Activated CD4-positive, alpha-beta T cell treated with anti-CD3 and anti-CD28 coated beads for 36 hours (primary cell): ENCODE measurements around the gene JAK1. TPM values are rescaled to one million over a fixed set of nuclear protein-coding genes. Genes with fewer than 3 reads are reported as not detected.

ENCODE experiments used
- ATAC-seq: fragments of 200-7000 bp; cut with Tn5 transposase; one replicate; pipeline ENCODE4 v1.10.0; 2021; ENCODE audit warnings: mild to moderate bottlenecking, moderate library complexity
- CTCF ChIA-PET: fragments of 350-600 bp; sonication (Branson Sonifier 250); formaldehyde crosslinking; loops from one replicate; lab custom pipeline; 2021; ENCODE audit warnings: antibody characterized with exemption; lab: Charles Lee
- POLR2A ChIA-PET: fragments of 350-600 bp; sonication (Branson Sonifier 250); formaldehyde crosslinking; loops from one replicate; lab custom pipeline; 2021; ENCODE audit warnings: antibody characterized with exemption, inconsistent platforms; lab: Charles Lee
- DNase-seq: peaks from one replicate; pipeline ENCODE4 v3.0.0-alpha.2; 2020
- H3K27ac Mint-ChIP-seq: one replicate; pipeline ENCODE4 v1.8.0; 2021; ENCODE audit warnings: mixed read lengths
- H3K27me3 Mint-ChIP-seq: one replicate; pipeline ENCODE4 v1.8.0; 2021; ENCODE audit warnings: mixed read lengths
- H3K36me3 Mint-ChIP-seq: one replicate; pipeline ENCODE4 v1.8.0; 2021; ENCODE audit warnings: low read depth, mixed read lengths
- H3K4me1 Mint-ChIP-seq: one replicate; pipeline ENCODE4 v1.8.0; 2021; ENCODE audit warnings: mixed read lengths
- H3K4me3 Mint-ChIP-seq: one replicate; pipeline ENCODE4 v1.8.0; 2021; ENCODE audit warnings: mild to moderate bottlenecking, moderate library complexity, mixed read lengths
- H3K9me3 Mint-ChIP-seq: one replicate; pipeline ENCODE4 v1.8.0; 2021; ENCODE audit warnings: low read depth, mixed read lengths
- intact Hi-C, 2 experiments: fragments of 100-400 bp; cut with DNase I in 1 of 2; cut with micrococcal nuclease in 1 of 2; formaldehyde crosslinking; loops; one replicate each; pipeline versions ENCODE4 v1.14.2 to v1.15.1; 2022 to 2024; cut with DNase I, micrococcal nuclease
- total RNA-seq, 2 experiments: library from RNA; stranded (reverse); gene quantifications; one replicate each; pipeline ENCODE4 v1.2.3, GENCODE V29; 2021

The JAK1 gene
- total RNA-seq, 2 experiments from 2014 or later: 100 to 114 TPM

DNA sequence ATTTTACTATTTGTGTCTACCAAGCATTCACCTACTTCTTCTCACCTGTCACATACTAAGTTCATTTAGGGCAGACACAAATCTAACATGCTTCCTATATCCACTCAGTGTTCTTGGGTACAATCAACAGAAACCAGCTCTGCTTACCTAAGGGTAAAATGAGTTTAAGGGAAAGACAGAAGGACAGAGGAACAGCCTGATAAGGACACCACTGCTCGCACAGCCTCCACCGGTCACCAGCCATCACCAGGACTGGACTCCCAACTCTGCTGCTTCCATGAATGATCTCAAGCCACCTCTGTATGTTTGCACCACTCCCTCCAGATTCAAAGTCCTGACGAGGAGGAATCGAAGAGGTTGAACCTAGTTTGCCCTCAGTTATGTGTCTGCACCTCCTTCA, 72.4 kb downstream of the JAK1 start:
- no peaks in the 10 kb centered on the region for H3K9me3 Mint-ChIP-seq
- H3K36me3 Mint-ChIP-seq: peaks cover 5% of the 10 kb centered on the region
- CTCF ChIA-PET: interaction anchor here (0.9 to 2.0 kb wide), 5 partner anchors 10 to 117 kb away, joined by 3 to 7 read pairs (median 4); no protein-coding TSS in a partner anchor
- H3K27me3 Mint-ChIP-seq: no peaks in the 10 kb centered on the region
- POLR2A ChIA-PET: interaction anchor here (0.6 to 1.2 kb wide), 4 partner anchors 9 to 35 kb away, joined by 3 read pairs; no protein-coding TSS in a partner anchor
- H3K4me3 Mint-ChIP-seq: no peak overlapping the region
- no peak overlapping the region for H3K27ac Mint-ChIP-seq
- peaks cover 95% of the 10 kb centered on the region for H3K4me1 Mint-ChIP-seq
- no peak for DNase-seq
- ATAC-seq: no peak
- intact Hi-C loops: loop anchor here in 1 of 2 experiments (2.0 kb wide), 1 partner anchor 29 kb away; no protein-coding TSS in a partner anchor

DNA sequence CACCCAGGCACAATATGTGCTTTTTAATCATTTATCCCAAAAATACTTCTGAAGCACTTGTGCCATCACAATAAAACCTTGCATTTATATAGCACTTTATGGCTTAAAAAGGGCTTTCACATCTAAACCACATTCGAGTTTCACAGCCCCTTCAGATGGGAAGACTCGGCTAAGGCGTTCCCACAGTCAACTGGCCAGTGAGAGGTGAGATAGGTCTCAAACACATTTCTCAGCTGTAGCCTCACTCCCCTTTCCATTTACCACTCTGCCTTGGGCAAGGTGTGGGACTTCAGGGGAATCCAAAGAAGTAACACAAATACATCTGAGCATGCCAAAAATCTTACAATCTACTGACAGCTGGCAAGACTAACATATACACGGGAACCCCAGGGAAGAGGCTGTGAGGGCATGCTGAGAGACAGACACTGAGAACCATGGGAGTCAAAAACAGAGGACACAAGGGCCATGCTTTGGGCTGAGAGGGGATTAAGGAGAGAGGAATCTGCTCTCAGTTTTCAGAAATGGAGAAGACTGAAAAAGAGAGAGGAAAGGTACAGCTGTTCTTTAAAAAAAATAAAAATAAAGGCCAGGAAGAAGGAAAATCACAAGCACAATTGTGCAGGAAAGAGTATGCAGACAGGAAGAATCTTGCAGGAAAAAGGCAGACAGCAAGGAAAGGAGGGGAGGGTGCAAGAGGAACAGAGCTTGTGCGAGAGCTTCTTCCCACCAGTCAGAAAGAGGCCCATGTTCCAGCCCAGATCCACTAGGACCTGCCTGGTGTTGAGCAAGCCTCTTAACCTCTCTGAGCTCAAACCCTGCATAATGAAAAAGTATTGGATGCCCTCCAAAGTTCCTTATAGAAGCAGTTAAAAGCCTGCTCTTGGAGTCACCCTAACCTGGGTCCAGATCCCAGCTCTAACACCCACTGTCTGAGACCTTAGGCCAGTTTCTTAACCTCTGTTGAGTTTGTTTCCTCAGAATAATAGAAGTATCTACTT, 73.5 kb downstream of the JAK1 start:
- Mint-ChIP-seq H3K9me3 (no peaks in the 10 kb centered on the region), H3K36me3 (peaks cover 5% of the 10 kb centered on the region), H3K4me1 (peaks cover 92% of the 10 kb centered on the region), H3K4me3 (no peak overlapping the region), H3K27ac (no peak overlapping the region), H3K27me3 (no peaks in the 10 kb centered on the region)
- ATAC-seq: no peak
- intact Hi-C loops: no loop called here
- no peak for DNase-seq
- ChIA-PET POLR2A (interaction anchor here (0.6 to 1.2 kb wide), 3 partner anchors 10 to 265 kb away, joined by 3 read pairs; no protein-coding TSS in a partner anchor), CTCF (interaction anchor here (0.9 to 2.0 kb wide), 5 partner anchors 12 to 182 kb away, joined by 3 to 7 read pairs (median 4); no protein-coding TSS in a partner anchor)

DNA sequence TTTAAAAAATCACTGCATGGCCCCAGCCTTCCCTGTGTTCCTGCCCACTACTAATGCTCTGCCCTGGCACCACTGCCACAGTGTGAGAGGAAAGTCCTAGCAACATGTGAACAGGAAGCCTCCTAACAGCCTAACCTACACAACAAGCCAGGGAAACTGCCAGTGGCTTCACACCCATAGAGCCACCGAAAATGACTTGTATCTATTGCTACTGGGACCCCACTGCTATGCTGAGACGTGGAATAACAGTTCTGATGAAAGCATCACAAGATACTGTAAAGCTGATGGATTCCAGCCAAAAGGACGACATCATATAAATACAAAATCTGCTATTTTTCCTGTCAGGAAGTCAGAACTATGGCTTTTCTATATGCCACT, 74.9 kb downstream of the JAK1 start:
- no peaks in the 10 kb centered on the region for H3K9me3 Mint-ChIP-seq
- H3K36me3 Mint-ChIP-seq: peaks cover 1% of the 10 kb centered on the region
- H3K27me3 Mint-ChIP-seq: no peaks in the 10 kb centered on the region
- intact Hi-C loops: no loop called here
- no peak for DNase-seq
- H3K4me3 Mint-ChIP-seq: no peak overlapping the region
- ATAC-seq: peak; percentile 43
- ChIA-PET POLR2A (no interaction called here), CTCF (no interaction called here)
- peaks cover 92% of the 10 kb centered on the region for H3K4me1 Mint-ChIP-seq
- peak overlapping the region; percentile 9 for H3K27ac Mint-ChIP-seq

DNA sequence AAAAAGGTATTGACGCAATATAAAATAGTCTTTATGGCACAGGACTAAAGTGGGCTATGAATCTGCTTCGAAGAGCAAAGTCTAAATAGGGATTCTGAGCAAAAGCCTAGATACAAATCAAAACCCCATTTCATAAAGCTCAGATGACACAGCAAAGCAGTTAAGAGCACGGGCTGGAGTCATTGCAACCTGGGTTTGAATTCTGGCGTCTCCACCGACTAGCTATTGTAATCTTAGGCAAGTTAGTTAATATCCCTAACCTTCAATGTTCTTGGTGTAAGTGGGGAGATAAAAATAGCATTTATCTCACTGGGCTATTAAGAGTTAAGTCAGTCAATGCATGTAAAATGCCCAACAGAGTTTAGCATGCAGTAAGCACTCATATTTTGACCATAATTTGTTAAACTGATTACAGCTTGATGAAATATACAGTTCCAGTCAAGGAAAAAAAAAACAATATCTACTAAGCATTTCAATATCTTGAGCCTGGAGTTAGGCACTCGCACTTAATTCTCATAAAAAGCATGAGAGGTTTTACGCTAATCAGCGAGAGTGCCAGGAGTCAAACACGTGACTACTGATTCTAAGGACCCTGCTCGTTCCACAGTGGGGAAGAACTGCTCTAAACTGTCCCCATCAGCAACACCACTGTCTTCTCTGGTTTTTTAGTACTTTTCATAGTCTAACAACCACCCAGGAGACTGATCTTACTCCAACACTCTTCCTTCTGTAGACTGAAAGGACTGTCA, 75.5 kb downstream of the JAK1 start:
- intact Hi-C loops: no loop called here
- H3K9me3 Mint-ChIP-seq: no peaks in the 10 kb centered on the region
- ChIA-PET POLR2A (no interaction called here), CTCF (interaction anchor here (0.6 kb wide), 1 partner anchor 44 kb away, joined by 3 read pairs; no protein-coding TSS in a partner anchor)
- no peak overlapping the region for H3K4me3 Mint-ChIP-seq
- DNase-seq (no peak), ATAC-seq (no peak)
- peak overlapping the region; percentile 29 for H3K27ac Mint-ChIP-seq
- peaks cover under 1% of the 10 kb centered on the region for H3K36me3 Mint-ChIP-seq
- peaks cover 90% of the 10 kb centered on the region for H3K4me1 Mint-ChIP-seq
- H3K27me3 Mint-ChIP-seq: no peaks in the 10 kb centered on the region

DNA sequence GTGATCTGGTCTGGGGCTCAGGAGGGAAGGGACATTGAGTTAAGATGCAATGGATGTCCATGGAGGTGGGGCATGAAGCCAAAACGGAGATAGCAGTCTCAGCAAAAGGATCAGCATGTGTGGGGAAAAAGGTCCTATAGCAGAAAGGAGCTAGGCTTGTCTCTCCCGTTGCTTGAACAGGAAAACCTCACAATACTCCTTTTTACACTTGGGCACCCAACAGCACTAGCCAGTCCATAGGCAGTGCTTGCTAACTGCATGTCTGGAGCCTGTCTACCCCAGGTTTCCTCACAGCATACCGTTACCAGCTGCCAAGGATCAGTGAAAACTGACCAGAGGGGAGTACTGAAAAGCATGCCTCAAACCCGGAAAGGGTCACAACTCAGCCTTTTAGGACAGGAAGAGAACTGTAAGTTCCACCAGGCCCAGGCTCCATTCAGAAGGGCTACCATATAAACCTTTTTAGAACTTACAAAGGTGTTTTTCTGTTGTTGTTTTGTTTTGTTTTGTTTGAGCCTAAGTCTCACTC, 78.6 kb downstream of the JAK1 start:
- ChIA-PET CTCF (interaction anchor here (0.5 to 1.5 kb wide), 2 partner anchors 8 to 231 kb away, joined by 3 to 4 read pairs; no protein-coding TSS in a partner anchor), POLR2A (interaction anchor here (1.0 kb wide), 1 partner anchor 36 kb away, joined by 4 read pairs; no protein-coding TSS in a partner anchor)
- DNase-seq: no peak
- no peak for ATAC-seq
- peaks cover 23% of the 10 kb centered on the region for H3K36me3 Mint-ChIP-seq
- peaks cover 77% of the 10 kb centered on the region for H3K4me1 Mint-ChIP-seq
- H3K27ac Mint-ChIP-seq: peak overlapping the region; percentile 19
- intact Hi-C loops: no loop called here
- no peaks in the 10 kb centered on the region for H3K27me3 Mint-ChIP-seq
- H3K9me3 Mint-ChIP-seq: no peaks in the 10 kb centered on the region
- H3K4me3 Mint-ChIP-seq: no peak overlapping the region

DNA sequence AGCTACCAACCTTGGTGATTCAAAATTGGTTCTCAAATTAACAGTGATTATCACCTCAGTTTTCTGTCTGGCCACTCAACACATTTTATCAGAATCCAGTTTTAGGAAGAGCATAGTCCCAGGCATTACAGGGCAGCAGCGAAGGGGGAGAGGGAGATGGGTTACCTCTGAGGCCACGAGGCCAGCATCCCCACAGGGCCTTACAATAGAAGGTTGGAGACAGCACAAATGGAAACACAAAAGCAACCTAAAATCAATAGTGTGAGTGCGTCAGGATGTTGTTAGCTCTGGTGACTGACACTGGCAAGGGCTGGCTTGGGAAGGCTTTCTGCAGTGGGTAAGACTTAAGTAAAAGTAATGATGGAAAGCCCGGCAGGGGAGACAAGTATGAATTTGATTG, 79.5 kb downstream of the JAK1 start:
- POLR2A ChIA-PET: interaction anchor here (0.6 to 1.0 kb wide), 2 partner anchors 37 to 75 kb away, joined by 3 to 4 read pairs; no protein-coding TSS in a partner anchor
- ATAC-seq (no peak), DNase-seq (no peak)
- Mint-ChIP-seq H3K36me3 (peaks cover 29% of the 10 kb centered on the region), H3K27me3 (no peaks in the 10 kb centered on the region), H3K4me1 (peaks cover 75% of the 10 kb centered on the region), H3K4me3 (no peak overlapping the region), H3K9me3 (no peaks in the 10 kb centered on the region), H3K27ac (peak overlapping the region; percentile 51)
- CTCF ChIA-PET: interaction anchor here (0.6 to 1.5 kb wide), 2 partner anchors 9 to 190 kb away, joined by 4 read pairs; no protein-coding TSS in a partner anchor
- intact Hi-C loops: no loop called here

DNA sequence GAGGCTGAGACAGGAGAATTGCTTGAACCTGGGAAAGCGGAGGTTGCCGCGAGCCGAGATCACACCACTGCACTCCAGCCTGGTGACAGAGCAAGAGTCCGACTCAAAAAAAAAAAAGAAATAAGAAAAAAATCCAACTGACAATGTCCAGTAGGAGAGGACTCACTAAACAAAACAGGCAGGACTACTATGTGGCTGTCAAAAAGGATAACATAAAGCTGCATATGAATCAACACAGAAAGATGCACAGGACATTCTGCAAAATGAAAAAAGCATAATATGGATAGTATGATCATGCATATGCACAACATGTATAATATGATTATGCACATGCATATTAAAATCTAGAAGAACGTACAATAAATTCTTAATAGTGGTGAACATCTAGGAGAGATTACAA, 80.7 kb downstream of the JAK1 start:
- ChIA-PET CTCF (no interaction called here), POLR2A (no interaction called here)
- ATAC-seq (no peak), DNase-seq (no peak)
- Mint-ChIP-seq H3K27me3 (no peaks in the 10 kb centered on the region), H3K4me1 (peaks cover 71% of the 10 kb centered on the region), H3K36me3 (peaks cover 33% of the 10 kb centered on the region), H3K9me3 (no peaks in the 10 kb centered on the region), H3K27ac (no peak overlapping the region), H3K4me3 (no peak overlapping the region)
- intact Hi-C loops: no loop called here

DNA sequence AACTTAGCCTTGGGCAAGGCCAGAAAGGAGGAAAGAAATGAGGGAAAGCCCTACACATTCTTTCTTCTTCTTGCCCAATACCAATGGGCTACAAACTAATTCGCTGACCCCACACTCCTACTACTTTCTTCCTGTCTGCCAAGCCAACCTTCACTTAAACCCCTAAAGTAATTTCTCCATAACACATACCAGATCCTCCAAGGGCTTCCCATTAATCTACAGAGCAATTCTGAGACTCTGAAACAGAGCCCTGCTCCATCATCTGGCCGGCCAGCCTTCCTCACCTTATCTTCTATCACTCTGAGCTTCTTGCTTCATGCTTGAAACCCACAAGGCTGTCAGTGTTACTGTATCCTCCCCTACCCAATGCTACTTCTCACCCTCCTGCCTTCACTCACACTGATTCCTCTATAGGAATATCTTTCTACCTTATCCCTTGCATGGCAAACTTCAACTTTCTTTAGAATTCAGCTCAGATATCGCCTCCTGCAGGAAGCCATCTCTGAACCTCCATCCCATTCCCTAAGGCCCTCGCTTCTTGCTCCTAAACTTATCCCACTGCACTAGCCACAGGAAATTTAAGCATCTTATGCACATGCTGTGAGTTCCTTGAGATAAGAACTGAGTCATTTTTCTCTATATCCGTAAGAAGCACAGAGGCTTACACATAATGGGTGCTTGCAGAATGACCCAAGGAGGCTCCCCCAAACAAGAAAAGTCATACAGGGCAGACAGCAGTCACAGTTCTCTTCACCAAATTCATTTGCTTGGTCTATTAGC, 81.9 kb downstream of the JAK1 start:
- no peak overlapping the region for H3K4me3 Mint-ChIP-seq
- ATAC-seq (peak; percentile 47), DNase-seq (no peak)
- H3K9me3 Mint-ChIP-seq: no peaks in the 10 kb centered on the region
- no peak overlapping the region for H3K27ac Mint-ChIP-seq
- no peaks in the 10 kb centered on the region for H3K27me3 Mint-ChIP-seq
- ChIA-PET CTCF (interaction anchor here (0.6 to 1.0 kb wide), 2 partner anchors 11 to 167 kb away, joined by 3 read pairs; no protein-coding TSS in a partner anchor), POLR2A (no interaction called here)
- peaks cover 61% of the 10 kb centered on the region for H3K4me1 Mint-ChIP-seq
- H3K36me3 Mint-ChIP-seq: peaks cover 39% of the 10 kb centered on the region
- intact Hi-C loops: no loop called here

DNA sequence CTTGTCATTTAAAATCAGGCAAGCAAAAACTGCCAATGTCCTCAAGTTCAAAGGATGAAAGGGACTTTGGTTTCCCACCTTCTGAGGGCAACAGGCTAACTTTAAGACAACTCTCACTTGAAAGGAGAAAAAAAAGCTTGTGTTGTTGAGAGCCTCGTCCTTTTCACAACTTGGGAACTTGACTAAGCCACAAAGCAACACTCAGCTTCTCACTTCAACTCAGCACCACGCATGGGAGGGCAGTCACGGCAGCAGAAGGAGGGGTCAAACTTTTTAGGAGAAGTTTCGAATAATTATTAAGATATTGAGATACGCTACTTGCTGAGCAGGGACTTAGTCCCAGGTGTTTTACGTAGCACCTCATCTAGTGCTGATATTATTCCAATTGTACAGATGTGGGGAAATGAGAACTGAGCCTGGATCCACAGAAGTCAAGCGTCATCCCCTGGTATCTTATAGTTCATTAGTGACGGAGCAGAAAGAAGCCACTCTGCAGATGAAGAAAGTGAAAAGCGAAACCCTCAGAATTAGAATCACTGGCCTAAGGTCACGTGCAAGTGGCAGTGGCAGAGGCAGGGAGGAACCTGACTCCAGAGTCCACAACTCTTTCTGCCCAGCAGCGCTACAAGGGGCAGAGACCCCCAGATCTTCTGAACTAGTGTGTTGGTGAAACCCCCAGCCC, 83.6 kb downstream of the JAK1 start:
- H3K9me3 Mint-ChIP-seq: no peaks in the 10 kb centered on the region
- ChIA-PET CTCF (interaction anchor here (1.3 kb wide), 1 partner anchor 14 kb away, joined by 3 read pairs; no protein-coding TSS in a partner anchor), POLR2A (interaction anchor here (0.6 kb wide), 1 partner anchor 39 kb away, joined by 4 read pairs; no protein-coding TSS in a partner anchor)
- H3K4me1 Mint-ChIP-seq: peaks cover 63% of the 10 kb centered on the region
- DNase-seq: no peak
- intact Hi-C loops: no loop called here
- H3K36me3 Mint-ChIP-seq: peaks cover 54% of the 10 kb centered on the region
- H3K27ac Mint-ChIP-seq: no peak overlapping the region
- no peak for ATAC-seq
- no peaks in the 10 kb centered on the region for H3K27me3 Mint-ChIP-seq
- no peak overlapping the region for H3K4me3 Mint-ChIP-seq

DNA sequence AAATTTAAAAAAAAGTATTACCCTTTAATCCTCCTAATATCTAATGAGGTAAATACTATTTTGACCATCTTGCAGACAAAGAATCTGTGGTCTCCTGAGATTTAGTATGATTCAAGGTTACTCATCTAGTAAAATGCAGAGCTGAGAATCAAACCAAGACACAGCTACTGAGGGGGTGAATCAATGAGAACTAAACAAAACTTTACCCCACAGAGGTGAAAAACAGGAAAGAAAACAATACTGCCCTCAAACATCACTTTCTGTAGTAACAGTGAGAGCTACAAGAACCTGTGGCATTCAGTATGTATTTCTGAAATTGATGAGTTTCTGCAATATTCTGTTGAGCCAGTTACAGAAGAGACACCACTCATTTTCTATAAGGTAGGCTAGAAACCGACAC, 85.1 kb downstream of the JAK1 start:
- Mint-ChIP-seq H3K36me3 (peaks cover 66% of the 10 kb centered on the region), H3K27me3 (no peaks in the 10 kb centered on the region), H3K4me3 (no peak overlapping the region), H3K27ac (no peak overlapping the region), H3K4me1 (peaks cover 65% of the 10 kb centered on the region), H3K9me3 (no peaks in the 10 kb centered on the region)
- intact Hi-C loops: no loop called here
- CTCF ChIA-PET: interaction anchor here (0.8 to 1.2 kb wide), 3 partner anchors 12 to 80 kb away, joined by 3 to 4 read pairs (median 3); no protein-coding TSS in a partner anchor
- DNase-seq (no peak), ATAC-seq (peak; percentile 57)
- POLR2A ChIA-PET: interaction anchor here (1.0 kb wide), 1 partner anchor 14 kb away, joined by 6 read pairs; no protein-coding TSS in a partner anchor
